HepG2 (cell line): ENCODE data around the gene COL13A1.

Experiments used
- CC2D1A ChIP-seq: sonication (generic); formaldehyde crosslinking; IDR thresholded peaks from 2 replicates; pipeline ENCODE4 v1.8.1; 2023; ENCODE audit warnings: mild to moderate bottlenecking, missing genetic modification reagents
- E2F5 ChIP-seq: sonication (generic); formaldehyde crosslinking; conservative IDR thresholded peaks from 2 replicates; pipeline ENCODE4 v1.4.0; 2020; ENCODE audit warnings: missing genetic modification reagents
- SRSF9 ChIP-seq: fragments of 200-400 bp; formaldehyde crosslinking; IDR thresholded peaks from 2 replicates; pipeline ENCODE4 v1.6.1; 2018; ENCODE audit warnings: borderline replicate concordance, mild to moderate bottlenecking, low read depth, low read length; ENCODE audit not compliant: insufficient read depth, poor library complexity, severe bottlenecking

- no peak for TF ChIP-seq CC2D1A (CRISPR knock-in tag)
- TF ChIP-seq E2F5 = no peak
- TF ChIP-seq SRSF9 = no peak
Measured at GRCh38 chr10:69844698-69845097, 43.0 kb downstream of the COL13A1 start.
